ENCODE results near the gene PLXDC2.

- TF ChIP-seq EZH2 (IDR thresholded peaks at IDR 0.05; ENCODE audit: borderline replicate concordance) = no peak
- no peak for TF ChIP-seq EZH2phosphoT487 (IDR thresholded peaks at IDR 0.05; ENCODE audit: low read depth, severe bottlenecking, unreplicated experiment)
Observed at GRCh38 chr10:19862811-19863515, 46.7 kb downstream of the PLXDC2 start.

Measured in hepatocyte (in vitro differentiated cells).